Psoas muscle (tissue), 8 donors: ENCODE data around the gene EVC2. TPM values are rescaled to one million over a fixed set of nuclear protein-coding genes. Genes with fewer than 3 reads are reported as not detected.

Source experiments
- ATAC-seq, 4 donors: fragments of 200-7000 bp; cut with Tn5 transposase; one replicate each; pipeline ENCODE4 v1.9.1; 2020; ENCODE audit warnings: moderate library complexity in 3 of 4, mild to moderate bottlenecking in 2 of 4
- DNase-seq, 2 donors: peaks; one replicate each; pipeline ENCODE4 v3.0.0-alpha.2; 2020
- H3K27ac ChIP-seq: fragments of 200-600 bp; one replicate; pipeline ENCODE4 v1.8.0; 2022
- H3K27me3 ChIP-seq, 3 donors: fragments of 200-600 bp in 1 of 3; one replicate each; pipeline versions ENCODE4 v1.6.1 to v1.8.0; 2013 to 2022; ENCODE audit warnings: low read length in 2 of 3, mild to moderate bottlenecking in 2 of 3, moderate library complexity in 1 of 3; ENCODE audit not compliant: insufficient read depth in 3 of 3
- H3K36me3 ChIP-seq, 2 donors: fragments of 200-600 bp in 1 of 2; one replicate each; pipeline versions ENCODE4 v1.6.1 to v1.8.0; 2013 to 2022; ENCODE audit warnings: low read depth in 1 of 2, mild to moderate bottlenecking in 1 of 2, moderate library complexity in 1 of 2; ENCODE audit not compliant: insufficient read depth in 1 of 2
- H3K4me1 ChIP-seq: fragments of 200-600 bp; one replicate; pipeline ENCODE4 v1.8.0; 2022
- H3K4me3 ChIP-seq: fragments of 200-600 bp; one replicate; pipeline ENCODE4 v1.8.0; 2022; ENCODE audit warnings: mild to moderate bottlenecking
- H3K9me3 ChIP-seq: fragments of 200-600 bp; one replicate; pipeline ENCODE4 v1.8.0; 2022
- WGBS, 3 donors: extraction: QIAGEN DNeasy Blood & Tissue Kit; methylation state at CpG; one replicate each; pipeline versions ENCODE4 v1.1.6 to v1.1.7; 2013; 5-methylcytosine and 5-hydroxymethylcytosine counted together
- intact Hi-C, 2 donors: fragments of 100-400 bp; cut with DNase I; formaldehyde crosslinking; loops; one replicate each; pipeline versions ENCODE4 v1.11.0 to v1.14.2; 2022
- polyA plus RNA-seq, 3 donors: library from polyadenylated mRNA; stranded (reverse); fragments of 200-250 nt; gene quantifications; one replicate each; pipeline ENCODE4 v1.2.3, GENCODE V29; 2013
- total RNA-seq, 4 donors: library from RNA; stranded (reverse); fragmentation: NEBNext Ultra II Directional in 2 of 4; extraction: Animal tissue kit (Norgen Biotek cat#: 25700) in 2 of 4; gene quantifications; one replicate each; pipeline versions ENCODE4 v1.2.1 to v1.2.4, GENCODE V29; 2021 to 2023
- TF ChIP-seq, protein P1 (sequence below): fragments of 200-600 bp; IDR thresholded peaks from one replicate; pipeline ENCODE4 v1.8.0; 2022; ENCODE audit warnings: antibody characterized with exemption
- donor health status: healthy with polysubstance abuse.
- donor health status: DM: no; HTN: no; CAD: no; lungs with moderate emphysema.
- donor health status: Bipolar disorder and iron deficiency.
- donor health status: healthy.
- donor health status: DM: yes; HTN: yes; CAD: no.
- donor health status: DM: no; HTN: no; CAD: no.
- donor health status: DM: no; HTN: no; CAD: no.
- donor health status: DM: yes; HTN: yes; CAD: no.

The EVC2 gene
- total and polyA plus RNA-seq, 7 donors, result 0.24 to 1.0 (median 0.44) TPM

DNA sequence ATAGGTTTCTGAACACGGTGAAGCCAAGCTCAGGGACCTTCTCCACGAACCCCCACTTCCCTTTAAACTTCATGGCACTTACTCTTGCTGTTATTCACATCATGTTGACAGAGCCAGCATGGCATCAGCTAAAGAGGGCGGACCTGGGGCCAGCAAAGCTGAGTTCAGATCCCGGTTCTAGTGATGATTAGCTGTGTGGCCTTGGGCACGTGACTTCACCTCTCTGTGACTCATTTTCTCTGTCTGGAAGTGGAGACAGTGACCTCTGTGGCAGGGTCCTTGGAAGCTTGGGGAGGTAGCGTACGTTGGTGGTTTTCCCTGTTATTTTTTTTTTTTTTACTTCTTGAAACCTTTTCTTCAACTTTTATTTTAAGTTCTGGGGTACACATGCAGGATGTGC, 16.0 kb upstream of the EVC2 start:
- intact Hi-C loops, result no loop called here
- H3K27ac ChIP-seq, result no peak overlapping the region
- no peak overlapping the region for H3K4me3 ChIP-seq
- ATAC-seq (no peak), DNase-seq (no peak)
- TF ChIP-seq, protein P1, sequence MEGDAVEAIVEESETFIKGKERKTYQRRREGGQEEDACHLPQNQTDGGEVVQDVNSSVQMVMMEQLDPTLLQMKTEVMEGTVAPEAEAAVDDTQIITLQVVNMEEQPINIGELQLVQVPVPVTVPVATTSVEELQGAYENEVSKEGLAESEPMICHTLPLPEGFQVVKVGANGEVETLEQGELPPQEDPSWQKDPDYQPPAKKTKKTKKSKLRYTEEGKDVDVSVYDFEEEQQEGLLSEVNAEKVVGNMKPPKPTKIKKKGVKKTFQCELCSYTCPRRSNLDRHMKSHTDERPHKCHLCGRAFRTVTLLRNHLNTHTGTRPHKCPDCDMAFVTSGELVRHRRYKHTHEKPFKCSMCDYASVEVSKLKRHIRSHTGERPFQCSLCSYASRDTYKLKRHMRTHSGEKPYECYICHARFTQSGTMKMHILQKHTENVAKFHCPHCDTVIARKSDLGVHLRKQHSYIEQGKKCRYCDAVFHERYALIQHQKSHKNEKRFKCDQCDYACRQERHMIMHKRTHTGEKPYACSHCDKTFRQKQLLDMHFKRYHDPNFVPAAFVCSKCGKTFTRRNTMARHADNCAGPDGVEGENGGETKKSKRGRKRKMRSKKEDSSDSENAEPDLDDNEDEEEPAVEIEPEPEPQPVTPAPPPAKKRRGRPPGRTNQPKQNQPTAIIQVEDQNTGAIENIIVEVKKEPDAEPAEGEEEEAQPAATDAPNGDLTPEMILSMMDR, result no peak
- no peaks in the 10 kb centered on the region for H3K27me3 ChIP-seq
- no peaks in the 10 kb centered on the region for H3K9me3 ChIP-seq
- WGBS, 3 donors, result 92 to 99% (median 95%) methylated on average over 7 of the region's 7 CpGs
- peaks cover 0 to 5% of the 10 kb centered on the region in 2 donors for H3K36me3 ChIP-seq
- H3K4me1 ChIP-seq, result no peaks in the 10 kb centered on the region

DNA sequence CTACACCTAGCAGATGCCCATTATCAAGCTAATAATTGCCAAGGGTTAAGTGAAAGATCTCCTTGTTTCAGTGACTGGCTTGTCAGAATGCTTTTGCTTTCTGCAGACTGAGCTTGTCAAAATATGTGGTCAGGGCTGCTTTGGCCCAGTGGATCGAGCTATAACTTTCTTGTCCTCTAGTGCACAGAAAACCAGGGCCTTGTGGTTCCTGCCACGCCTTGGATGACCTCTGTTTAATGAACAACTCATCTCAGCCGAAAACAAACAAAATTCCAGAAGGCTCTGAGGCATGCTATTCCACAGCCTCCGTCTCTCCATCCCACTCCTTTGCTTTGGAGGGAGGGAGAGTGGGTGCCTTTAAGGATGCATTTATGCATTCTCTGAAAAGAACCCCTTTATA, 14.0 kb upstream of the EVC2 start:
- H3K36me3 ChIP-seq, result peaks cover 0 to 5% of the 10 kb centered on the region in 2 donors
- TF ChIP-seq, protein P1, result no peak
- no peak for DNase-seq

DNA sequence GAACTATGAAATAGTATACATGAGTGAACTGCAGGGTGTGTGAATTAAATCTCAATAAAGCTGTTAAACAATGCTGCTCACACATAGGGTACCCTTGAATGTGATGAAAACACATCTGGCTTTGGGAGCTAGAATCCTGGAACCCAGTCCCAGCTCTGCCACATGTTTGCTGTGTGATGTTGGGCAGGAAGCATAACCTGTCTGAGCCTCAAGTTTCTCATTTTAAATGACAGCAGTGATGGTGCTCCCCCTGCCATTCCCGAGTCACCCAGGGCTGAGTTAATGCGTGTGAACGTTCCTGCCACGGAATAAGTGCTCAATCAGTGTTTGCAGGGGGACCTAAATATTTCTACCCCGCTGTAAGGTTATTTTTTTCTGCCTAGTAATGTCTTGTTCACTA, 13.6 kb upstream of the EVC2 start:
- 82 to 91% (median 84%) methylated on average over 5 of the region's 5 CpGs for WGBS, 3 donors
- no peaks in the 10 kb centered on the region for H3K4me1 ChIP-seq
- H3K9me3 ChIP-seq, result no peaks in the 10 kb centered on the region
- H3K27ac ChIP-seq, result no peak overlapping the region
- peaks cover 0 to 5% of the 10 kb centered on the region in 2 donors for H3K36me3 ChIP-seq
- H3K27me3 ChIP-seq, result no peaks in the 10 kb centered on the region
- intact Hi-C loops, result no loop called here
- no peak overlapping the region for H3K4me3 ChIP-seq
- ATAC-seq (no peak), DNase-seq (no peak)
- TF ChIP-seq, protein P1, result no peak

More for the DNA sequence above, 14.0 kb upstream of the EVC2 start:
- ATAC-seq, result no peak
- no peaks in the 10 kb centered on the region for H3K27me3 ChIP-seq
- H3K27ac ChIP-seq, result no peak overlapping the region
- intact Hi-C loops, result no loop called here
- no peak overlapping the region for H3K4me3 ChIP-seq
- no peaks in the 10 kb centered on the region for H3K4me1 ChIP-seq
- 65 to 87% (median 75%) methylated on average over 4 of the region's 4 CpGs for WGBS, 3 donors
- no peaks in the 10 kb centered on the region for H3K9me3 ChIP-seq

DNA sequence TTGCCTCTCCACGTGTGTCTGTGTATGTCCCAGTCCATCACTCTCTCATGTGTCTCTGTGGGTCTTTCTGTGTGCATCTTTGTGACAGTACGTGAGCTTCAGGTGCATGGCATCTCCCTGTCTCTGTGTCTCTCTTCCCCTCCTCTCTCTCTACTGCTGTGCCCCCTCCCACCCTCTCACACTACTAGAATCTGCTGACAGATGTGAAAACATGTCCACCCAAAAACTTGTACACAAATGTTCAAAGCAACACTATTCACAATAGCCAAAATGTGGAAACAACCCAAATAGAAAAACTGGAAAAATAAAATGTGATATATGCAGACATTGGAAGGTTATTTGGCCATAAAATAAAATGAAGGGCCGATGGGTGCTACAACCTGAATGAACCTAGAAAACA, 12.6 kb upstream of the EVC2 start:
- H3K27me3 ChIP-seq, result no peaks in the 10 kb centered on the region
- peaks cover 0 to 5% of the 10 kb centered on the region in 2 donors for H3K36me3 ChIP-seq
- DNase-seq, result no peak
- intact Hi-C loops, result no loop called here
- no peak for ATAC-seq
- TF ChIP-seq, protein P1, result no peak
- no peaks in the 10 kb centered on the region for H3K9me3 ChIP-seq
- H3K27ac ChIP-seq, result no peak overlapping the region
- no peaks in the 10 kb centered on the region for H3K4me1 ChIP-seq
- 72 to 88% (median 87%) methylated on average over 3 of the region's 3 CpGs for WGBS, 3 donors
- H3K4me3 ChIP-seq, result no peak overlapping the region

DNA sequence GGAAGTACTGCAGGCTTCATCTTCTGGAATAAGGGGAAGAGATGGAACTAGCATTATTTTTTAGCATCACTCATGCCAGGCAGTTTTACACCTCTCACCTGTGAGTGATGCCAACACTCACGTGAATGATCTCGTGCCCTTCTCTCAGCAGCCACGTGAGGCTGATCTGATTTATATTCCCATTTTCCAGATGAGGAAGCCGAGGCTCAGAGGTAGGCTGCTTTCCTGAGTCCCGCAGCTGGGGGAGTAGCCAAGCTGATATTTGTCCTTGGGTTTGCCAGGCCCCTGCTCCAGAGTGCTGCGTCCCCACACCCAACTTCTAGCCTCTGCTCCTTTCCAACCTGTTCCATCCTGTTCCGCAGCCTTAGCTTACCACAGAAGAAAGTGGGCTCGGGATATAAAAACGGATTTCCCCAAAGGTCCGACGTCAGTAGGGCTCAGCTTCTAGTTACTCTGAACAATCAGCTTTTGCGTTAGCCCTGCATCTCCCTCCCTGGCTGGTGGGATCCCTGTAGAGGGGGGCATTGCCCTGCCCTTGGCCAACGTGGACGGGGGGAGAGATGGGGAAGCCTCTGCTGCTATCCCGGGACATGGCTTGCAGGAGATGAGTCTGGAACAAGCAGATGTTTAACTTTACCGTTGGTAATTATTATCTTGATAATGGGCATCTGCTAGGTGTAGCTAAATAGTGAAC, 11.9 kb upstream of the EVC2 start:
- Histone ChIP-seq H3K4me1 (no peaks in the 10 kb centered on the region), H3K27me3 (no peaks in the 10 kb centered on the region), H3K9me3 (no peaks in the 10 kb centered on the region), H3K36me3 (peaks cover 0 to 5% of the 10 kb centered on the region in 2 donors), H3K4me3 (no peak overlapping the region), H3K27ac (no peak overlapping the region)
- no peak for DNase-seq
- intact Hi-C loops, result no loop called here
- TF ChIP-seq, protein P1, result no peak
- ATAC-seq, result no peak
- WGBS, 3 donors, result 88 to 89% (median 88%) methylated on average over 16 of the region's 16 CpGs
